Measurements from ENCODE around the gene NRG2. TPM values are rescaled to one million over a fixed set of nuclear protein-coding genes. Genes with fewer than 3 reads are reported as not detected.

The NRG2 gene
- total and polyA plus RNA-seq, 2 of the 4 experiments (the other 2 are of a cell fraction), result 0.18 TPM; not detected in 1

GRCh38 chr5:139817970-139818369 lies 225.1 kb downstream of the NRG2 start:
- no peak for DNase-seq

More at GRCh38 chr5:139817970-139818369, 225.1 kb downstream of the NRG2 start:
- no peak overlapping the region for H2BK15ac ChIP-seq (ENCODE audit: low read depth, low read length)
- H3K4me2 ChIP-seq (ENCODE audit: low read depth, low read length), result no peak overlapping the region
- H2BK20ac ChIP-seq (ENCODE audit: low read depth, low read length), result no peak overlapping the region
- H3K56ac ChIP-seq (ENCODE audit: extremely low read depth, insufficient read depth, low read length), result no peak overlapping the region
- ChIA-PET POLR2A (ENCODE audit: unreplicated experiment) (no interaction called here), CTCF (no interaction called here)
- H3K27me3 ChIP-seq (ENCODE audit: control insufficient read depth, insufficient read depth, low read length), result peaks cover 31% of the 10 kb centered on the region
- H2AFZ ChIP-seq (replicated peaks; ENCODE audit: low read length, poor library complexity), result no peak overlapping the region
- H3K4me1 ChIP-seq (ENCODE audit: control insufficient read depth, insufficient read depth, low read length), result no peaks in the 10 kb centered on the region
- H3K9me1 ChIP-seq (ENCODE audit: insufficient read depth, low read length), result no peaks in the 10 kb centered on the region
- in situ Hi-C loops (cut with MboI; ENCODE audit: low sequenced_read_pairs), result no loop called here
- no peak overlapping the region for H2AK5ac ChIP-seq (ENCODE audit: low read depth, low read length)
- H3K4ac ChIP-seq (ENCODE audit: low read depth, low read length), result no peak overlapping the region
- H3K79me1 ChIP-seq (ENCODE audit: low read depth in 1 of 2, low read length in 2 of 2), result no peaks in the 10 kb centered on the region
- no TSS peak for BruUV-seq (replicated peaks)
- no peak overlapping the region for H3K27ac ChIP-seq (ENCODE audit: insufficient read depth, low read length)
- dilution Hi-C loops (cut with HindIII; ENCODE audit: low sequenced_read_pairs, unreplicated experiment), result no loop called here
- no peak overlapping the region for H3K23ac ChIP-seq (ENCODE audit: low read depth, low read length)
- no peak overlapping the region for H3K4me3 ChIP-seq (ENCODE audit: insufficient read depth, low read depth, low read length)
- H3K9me3 ChIP-seq (ENCODE audit: control insufficient read depth, insufficient read depth, low read length), result peaks cover 2% of the 10 kb centered on the region; the same call in 1 of the 2 replicates
- H2BK120ac ChIP-seq (ENCODE audit: low read depth, low read length), result no peak overlapping the region
- H4K20me1 ChIP-seq (ENCODE audit: insufficient read depth, low read length), result no peaks in the 10 kb centered on the region
- no peak overlapping the region for H4K91ac ChIP-seq (ENCODE audit: insufficient read depth, low read depth, low read length)
- intact Hi-C loops (cut with micrococcal nuclease), result no loop called here
- H2BK5ac ChIP-seq (ENCODE audit: low read depth, low read length, poor library complexity, severe bottlenecking), result no peak overlapping the region
- no peak overlapping the region for H3K18ac ChIP-seq (ENCODE audit: low read depth, low read length)
- 80% methylated on average over 1 of the region's 3 CpGs; no CpG with 5 or more reads in 1 of the 2 experiments for WGBS, 2 experiments (ENCODE audit: extremely low coverage in 2 of 2, insufficient read length in 1 of 2)
- H3K36me3 ChIP-seq (ENCODE audit: control insufficient read depth, insufficient read depth, low read length), result no peaks in the 10 kb centered on the region
- H4K8ac ChIP-seq (ENCODE audit: low read depth in 2 of 2, low read length in 2 of 2), result no peak overlapping the region
- ATAC-seq (ENCODE audit: low read depth), result no peak
- no peak overlapping the region for H3K14ac ChIP-seq (replicated peaks; ENCODE audit: low read depth, low read length)
- no peak overlapping the region for H3K9ac ChIP-seq (ENCODE audit: low read depth, low read length)
- TF ChIP-seq CHD1 (IDR thresholded peaks at IDR 0.05; ENCODE audit: low read depth, low read length) (no peak), MAZ (IDR thresholded peaks at IDR 0.05; ENCODE audit: borderline replicate concordance, low read depth, low read length) (no peak), CEBPB (IDR thresholded peaks at IDR 0.05; ENCODE audit: low read depth, low read length) (no peak), SMC3 (IDR thresholded peaks at IDR 0.05; ENCODE audit: low read depth, low read length) (no peak), RAD21 (IDR thresholded peaks at IDR 0.05; ENCODE audit: low read length) (no peak), RCOR1 (IDR thresholded peaks at IDR 0.05; ENCODE audit: insufficient replicate concordance, low read length) (no peak), MXI1 (IDR thresholded peaks at IDR 0.05; ENCODE audit: borderline replicate concordance, low read depth, low read length) (no peak), NFE2L2 (IDR thresholded peaks at IDR 0.05; ENCODE audit: low read depth, low read length) (no peak), BHLHE40 (IDR thresholded peaks at IDR 0.05; ENCODE audit: low read depth, low read length) (no peak)
- no peak overlapping the region for H4K5ac ChIP-seq (ENCODE audit: low read depth, low read length)
- H2AK9ac ChIP-seq (replicated peaks; ENCODE audit: low read depth, low read length, poor library complexity), result no peak overlapping the region

Measured in IMR-90 (cell line).